Small intestine (tissue), 7 donors: ENCODE results near the gene SORBS1. TPM values are rescaled to one million over a fixed set of nuclear protein-coding genes. Genes with fewer than 3 reads are reported as not detected.

ENCODE experiments used
- DNase-seq, 2 donors: peaks; one replicate each; pipeline versions ENCODE4 v3.0.0 to v3.0.0-alpha.2; 2013
- FAIRE-seq: peaks from 2 replicates; lab custom pipeline; 2012; peaks lifted over from hg19 to GRCh38; lab: Jason Lieb, UNC
- H3K27ac ChIP-seq, 3 donors: one replicate each; pipeline ENCODE4 v1.5.1; 2013; ENCODE audit warnings: low read length in 2 of 3, mild to moderate bottlenecking in 2 of 3, control low read depth in 1 of 3, inconsistent platforms in 1 of 3, low read depth in 1 of 3, moderate library complexity in 1 of 3
- H3K27me3 ChIP-seq, 3 donors: one replicate each; pipeline ENCODE4 v1.6.1; 2013; ENCODE audit warnings: low read length in 3 of 3, inconsistent platforms in 1 of 3; ENCODE audit not compliant: control insufficient read depth in 3 of 3, insufficient read depth in 3 of 3
- H3K36me3 ChIP-seq, 3 donors: one replicate each; pipeline ENCODE4 v1.6.1; 2013; ENCODE audit warnings: low read length in 3 of 3, inconsistent platforms in 1 of 3, low read depth in 1 of 3, mild to moderate bottlenecking in 1 of 3, moderate library complexity in 1 of 3; ENCODE audit not compliant: control insufficient read depth in 3 of 3, insufficient read depth in 2 of 3
- H3K4me1 ChIP-seq, 3 donors: one replicate each; pipeline ENCODE4 v1.6.1; 2013; ENCODE audit warnings: low read length in 2 of 3, inconsistent platforms in 1 of 3, low read depth in 1 of 3, mild to moderate bottlenecking in 1 of 3, moderate library complexity in 1 of 3; ENCODE audit not compliant: control insufficient read depth in 3 of 3, insufficient read depth in 2 of 3
- H3K4me3 ChIP-seq, 3 donors: one replicate each; pipeline ENCODE4 v1.5.1; 2013; ENCODE audit warnings: low read length in 3 of 3, control low read depth in 1 of 3, inconsistent platforms in 1 of 3, low read depth in 1 of 3, mild to moderate bottlenecking in 1 of 3, moderate library complexity in 1 of 3
- H3K9me3 ChIP-seq, 2 donors: one replicate each; pipeline ENCODE4 v1.6.1; 2013; ENCODE audit warnings: low read depth in 1 of 2, low read length in 1 of 2; ENCODE audit not compliant: control insufficient read depth in 2 of 2, insufficient read depth in 1 of 2
- WGBS, 3 donors: extraction: QIAGEN DNeasy Blood & Tissue Kit; methylation state at CpG; one replicate each; pipeline ENCODE4 v1.1.7; 2013; 5-methylcytosine and 5-hydroxymethylcytosine counted together
- polyA plus RNA-seq, 4 donors: library from polyadenylated mRNA; stranded (reverse) in 3 of 4; unstranded in 1 of 4; fragments of 200-250 nt in 3 of 4; fragments of 120-200 nt in 1 of 4; gene quantifications; one replicate each; pipeline versions ENCODE4 v1.2.1 to v1.2.3, GENCODE V29; 2013
- donor health status: healthy with polysubstance abuse.
- donor health status: control.
- donor health status: control.
- donor health status: Bipolar disorder and iron deficiency.
- donor health status: healthy.

The SORBS1 gene
- polyA plus RNA-seq, 4 donors: 4.9 to 35.5 (median 20.1) TPM

DNA sequence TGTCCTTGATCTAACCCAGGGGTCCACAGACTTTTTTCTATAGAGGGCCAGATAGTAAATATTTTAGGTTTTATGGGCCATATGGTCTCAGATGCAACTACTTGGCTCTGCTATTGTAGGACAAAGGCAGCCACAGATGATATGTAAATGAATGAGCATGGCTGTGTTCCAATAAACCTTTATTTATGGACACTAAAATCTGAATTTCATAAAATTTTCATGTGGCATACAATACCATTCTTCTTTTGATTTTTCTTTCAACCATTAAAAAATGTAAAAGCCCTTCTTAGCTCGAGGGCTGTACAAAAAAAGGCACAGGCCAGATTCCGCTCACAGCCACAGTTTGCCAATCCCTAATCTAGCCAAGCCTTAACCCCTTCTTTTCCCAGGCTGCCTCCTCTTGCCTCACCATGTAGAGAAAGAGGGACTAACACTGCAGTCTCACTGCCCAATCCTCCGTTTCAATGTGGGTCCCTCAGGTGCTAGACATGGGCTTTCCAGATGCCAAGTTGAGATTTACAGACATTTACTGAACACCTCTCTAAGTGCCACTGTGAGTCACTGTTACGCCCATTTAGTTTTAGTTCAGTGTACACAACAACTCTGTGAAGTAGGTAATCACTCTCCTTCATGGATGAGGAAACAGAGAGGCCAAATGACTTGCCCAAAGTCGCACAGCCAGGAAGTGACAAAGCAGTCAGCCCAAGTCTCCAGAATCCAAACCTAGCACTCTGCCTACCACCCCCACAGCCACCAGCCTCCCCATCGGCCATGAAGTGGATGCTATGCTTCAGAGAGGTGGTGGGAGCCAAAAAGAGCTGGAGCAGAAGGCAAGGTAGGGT is 137.8 kb downstream of the SORBS1 start:
- DNase-seq (no peak), FAIRE-seq (no peak)
- Histone ChIP-seq H3K4me1 (no peaks in the 10 kb centered on the region), H3K27ac (peak overlapping the region in 1 of 3 donors; percentile 21), H3K36me3 (peaks cover 0 to 37% (median 0%) of the 10 kb centered on the region in 3 donors), H3K9me3 (no peaks in the 10 kb centered on the region), H3K27me3 (no peaks in the 10 kb centered on the region), H3K4me3 (no peak overlapping the region)
- WGBS, 3 donors: 71 to 80% (median 77%) methylated on average over 6 of the region's 6 CpGs

GRCh38 chr10:95422233-95422632 is 138.9 kb downstream of the SORBS1 start:
- FAIRE-seq (no peak), DNase-seq (no peak)
- WGBS, 3 donors: 82 to 91% (median 88%) methylated on average over 3 of the region's 3 CpGs
- Histone ChIP-seq H3K9me3 (no peaks in the 10 kb centered on the region), H3K27ac (no peak overlapping the region), H3K27me3 (no peaks in the 10 kb centered on the region), H3K36me3 (peaks cover 0 to 31% (median 0%) of the 10 kb centered on the region in 3 donors), H3K4me3 (no peak overlapping the region), H3K4me1 (no peaks in the 10 kb centered on the region)

DNA sequence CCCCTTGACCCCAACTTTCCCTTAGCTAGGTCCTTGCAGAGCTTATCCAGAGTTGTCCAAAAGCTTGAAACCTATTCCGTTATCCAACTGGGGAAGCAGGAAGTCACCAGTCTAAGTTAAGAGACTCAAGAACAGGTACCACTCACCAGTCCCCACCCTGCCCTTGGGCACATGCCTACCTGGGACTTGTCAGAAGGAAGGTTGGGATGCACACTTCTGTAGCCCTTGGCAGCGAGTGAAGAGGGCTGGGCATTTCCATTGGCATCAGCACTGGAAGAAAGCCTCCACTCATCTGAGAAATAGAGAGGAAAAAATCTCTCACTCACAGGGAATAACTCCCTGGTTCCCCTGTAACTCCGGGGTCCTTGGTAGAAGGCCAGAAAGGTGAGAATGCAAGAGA is 139.4 kb downstream of the SORBS1 start:
- WGBS, 3 donors: 86 to 93% (median 88%) methylated on average over 3 of the region's 3 CpGs
- Histone ChIP-seq H3K27ac (peak overlapping the region in 1 of 3 donors; percentile 9), H3K4me1 (no peaks in the 10 kb centered on the region), H3K4me3 (no peak overlapping the region), H3K27me3 (no peaks in the 10 kb centered on the region), H3K9me3 (no peaks in the 10 kb centered on the region), H3K36me3 (peaks cover 0 to 32% (median 0%) of the 10 kb centered on the region in 3 donors)
- no peak for FAIRE-seq
- no peak for DNase-seq

GRCh38 chr10:95419399-95419798 is 141.8 kb downstream of the SORBS1 start:
- H3K4me3 ChIP-seq: no peak overlapping the region
- H3K9me3 ChIP-seq: no peaks in the 10 kb centered on the region
- no peak for DNase-seq
- peaks cover 0 to 46% (median 3%) of the 10 kb centered on the region in 3 donors for H3K36me3 ChIP-seq
- H3K4me1 ChIP-seq: no peaks in the 10 kb centered on the region
- no peaks in the 10 kb centered on the region for H3K27me3 ChIP-seq
- WGBS, 3 donors: 69 to 88% (median 88%) methylated on average over 3 of the region's 3 CpGs
- no peak for FAIRE-seq
- H3K27ac ChIP-seq: no peak overlapping the region

DNA sequence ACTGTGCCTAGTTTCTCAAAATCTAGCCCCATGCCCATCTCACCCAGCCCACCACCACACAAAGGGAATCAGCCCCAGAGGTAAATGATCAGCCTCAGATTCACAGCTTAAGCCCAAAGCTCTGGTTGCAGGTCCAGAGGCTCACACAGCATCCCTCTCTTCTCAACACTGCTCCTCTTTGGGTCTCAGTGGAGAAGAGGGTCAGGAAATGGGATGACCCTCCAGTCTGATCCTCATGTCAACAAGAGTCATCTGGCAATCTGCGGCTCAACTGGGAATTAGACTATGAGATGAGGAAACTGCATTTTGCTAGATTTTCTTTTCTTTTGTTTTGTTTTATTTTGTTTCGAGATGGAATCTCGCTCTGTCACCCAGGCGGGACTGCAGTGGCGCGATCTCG is 144.2 kb downstream of the SORBS1 start:
- WGBS, 3 donors: 93 to 97% (median 93%) methylated on average over 7 of the region's 7 CpGs
- H3K27ac ChIP-seq: peak overlapping the region in 1 of 3 donors; percentile 4
- FAIRE-seq: no peak

DNA sequence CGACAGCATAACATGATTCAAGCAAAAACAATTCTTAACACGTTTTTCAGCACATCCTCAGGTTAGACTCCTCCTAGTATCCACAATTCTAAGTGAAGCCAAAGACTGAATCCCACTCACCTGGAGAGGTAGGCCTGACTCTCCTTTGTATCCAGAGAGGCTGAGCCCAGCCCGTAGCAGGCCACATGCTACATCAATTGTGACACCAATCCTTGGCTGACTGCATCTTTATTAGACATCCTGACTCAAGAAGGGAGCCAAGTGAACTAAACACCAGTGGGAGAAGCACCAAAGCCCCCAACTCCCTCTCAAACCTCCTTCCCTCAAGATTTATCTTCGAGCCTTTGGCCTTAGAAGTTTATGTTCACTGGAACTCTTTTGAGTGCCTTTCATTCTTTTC is 144.9 kb downstream of the SORBS1 start:
- Histone ChIP-seq H3K4me1 (no peaks in the 10 kb centered on the region), H3K27ac (peak overlapping the region in 1 of 3 donors; percentile 5), H3K27me3 (no peaks in the 10 kb centered on the region), H3K36me3 (peaks cover 0 to 33% (median 3%) of the 10 kb centered on the region in 3 donors), H3K4me3 (no peak overlapping the region), H3K9me3 (no peaks in the 10 kb centered on the region)
- FAIRE-seq (no peak), DNase-seq (no peak)
- 61 to 68% (median 64%) methylated on average over 4 of the region's 4 CpGs for WGBS, 3 donors

More for the DNA sequence above, 144.2 kb downstream of the SORBS1 start:
- no peak for DNase-seq
- Histone ChIP-seq H3K27me3 (no peaks in the 10 kb centered on the region), H3K36me3 (peaks cover 0 to 37% (median 3%) of the 10 kb centered on the region in 3 donors), H3K4me1 (no peaks in the 10 kb centered on the region), H3K4me3 (no peak overlapping the region), H3K9me3 (no peaks in the 10 kb centered on the region)

DNA sequence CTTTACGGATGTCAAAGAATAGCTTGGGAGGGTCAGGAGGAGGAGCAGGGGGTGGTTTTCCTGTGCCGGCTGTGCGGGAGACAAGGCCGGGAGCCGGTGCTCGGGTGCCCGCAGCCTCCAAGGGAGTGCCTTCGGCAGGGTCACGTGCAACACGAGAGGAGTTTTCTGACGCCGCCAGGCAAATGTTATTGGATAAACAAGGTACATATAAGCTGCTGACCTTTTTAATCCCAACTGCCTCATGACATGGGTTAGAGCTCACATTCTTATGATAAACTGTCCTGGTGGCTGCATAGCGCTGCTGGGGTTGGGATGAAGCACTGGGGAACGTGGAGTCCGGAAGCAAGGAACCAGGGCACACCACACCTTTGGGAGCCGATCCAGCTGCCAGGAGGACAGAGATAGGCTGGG is 145.5 kb downstream of the SORBS1 start:
- Histone ChIP-seq H3K9me3 (no peaks in the 10 kb centered on the region), H3K4me3 (no peak overlapping the region), H3K27ac (peak overlapping the region in 1 of 3 donors; percentile 43), H3K4me1 (no peaks in the 10 kb centered on the region), H3K36me3 (peaks cover 0 to 30% (median 3%) of the 10 kb centered on the region in 3 donors), H3K27me3 (no peaks in the 10 kb centered on the region)
- FAIRE-seq (no peak), DNase-seq (no peak)
- 84 to 91% (median 88%) methylated on average over 16 of the region's 16 CpGs for WGBS, 3 donors

DNA sequence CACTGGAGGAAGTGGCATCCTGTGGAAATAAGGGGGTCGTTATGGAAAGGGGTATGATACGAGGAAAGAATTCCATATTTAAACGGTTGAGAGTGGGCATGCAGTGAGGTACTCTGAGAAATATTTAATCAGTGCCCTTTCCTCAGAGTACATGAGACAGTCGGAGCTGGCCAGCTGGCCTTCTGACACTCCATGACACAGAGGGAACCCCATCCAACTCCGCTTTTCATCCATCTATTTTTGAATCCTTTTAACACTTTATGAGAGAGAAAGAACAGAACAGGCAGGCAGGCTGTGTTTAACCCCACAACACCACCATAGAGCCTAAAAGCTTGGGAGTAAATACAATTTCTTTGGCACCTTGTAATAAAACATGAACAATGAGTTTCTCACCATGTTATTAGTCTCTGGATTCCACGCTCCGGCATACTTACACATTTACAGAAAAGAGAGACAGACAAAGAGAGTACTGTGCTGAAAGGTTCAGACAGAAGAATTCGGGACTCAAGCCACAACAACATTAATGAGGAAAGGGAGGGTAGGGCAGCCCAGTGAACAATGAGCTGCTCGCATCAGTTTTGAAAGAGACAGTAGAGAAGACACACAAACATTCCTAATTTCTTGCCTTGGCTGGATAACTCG is 146.2 kb downstream of the SORBS1 start:
- H3K36me3 ChIP-seq: peaks cover 0 to 28% (median 3%) of the 10 kb centered on the region in 3 donors
- H3K9me3 ChIP-seq: no peaks in the 10 kb centered on the region
- DNase-seq (no peak), FAIRE-seq (no peak)
- H3K4me1 ChIP-seq: no peaks in the 10 kb centered on the region
- H3K4me3 ChIP-seq: no peak overlapping the region
- peak overlapping the region in 1 of 3 donors; percentile 43 for H3K27ac ChIP-seq
- 74 to 84% (median 83%) methylated on average over 10 of the region's 10 CpGs for WGBS, 3 donors
- H3K27me3 ChIP-seq: no peaks in the 10 kb centered on the region
